GM21576 (cell line): ENCODE data around the gene VPS13D.

Experiments used
- ATAC-seq: cut with Tn5 transposase; IDR thresholded peaks from one replicate; pipeline ENCODE4 v1.9.1; 2021; ENCODE audit warnings: mild to moderate bottlenecking, moderate library complexity; ENCODE audit not compliant: unreplicated experiment

VPS13D gene

GRCh38 chr1:12547586-12548225 lies 317.9 kb downstream of the VPS13D start:
- no peak for ATAC-seq

GRCh38 chr1:12548279-12548972 lies 318.6 kb downstream of the VPS13D start:
- no peak for ATAC-seq

- ATAC-seq = no peak
Measured at GRCh38 chr1:12548973-12549459, 319.2 kb downstream of the VPS13D start.

GRCh38 chr1:12549460-12550349 lies 319.9 kb downstream of the VPS13D start:
- ATAC-seq = no peak

- ATAC-seq = no peak
Measured at GRCh38 chr1:12551584-12551983, 321.8 kb downstream of the VPS13D start.

GRCh38 chr1:12552111-12552888 lies 322.5 kb downstream of the VPS13D start:
- ATAC-seq = no peak

GRCh38 chr1:12552951-12553921 lies 323.4 kb downstream of the VPS13D start:
- no peak for ATAC-seq

GRCh38 chr1:12553963-12554362 lies 324.1 kb downstream of the VPS13D start:
- no peak for ATAC-seq

GRCh38 chr1:12554521-12555305 lies 324.9 kb downstream of the VPS13D start:
- no peak for ATAC-seq

GRCh38 chr1:12555411-12556367 lies 325.9 kb downstream of the VPS13D start:
- ATAC-seq = no peak

- ATAC-seq = no peak
Measured at GRCh38 chr1:12556368-12556930, 326.6 kb downstream of the VPS13D start.

GRCh38 chr1:12556957-12557935 lies 327.4 kb downstream of the VPS13D start:
- ATAC-seq = no peak

GRCh38 chr1:12561121-12561520 lies 331.3 kb downstream of the VPS13D start:
- ATAC-seq = no peak
